HG03103 (cell line): ENCODE data around the gene HOXC11.
A peak's percentile ranks its signal among the peaks of the same experiment; 100 is the strongest.

Experiments
- ATAC-seq: cut with Tn5 transposase; IDR thresholded peaks from one replicate; pipeline ENCODE4 v1.9.1; 2021; ENCODE audit warnings: low read depth; ENCODE audit not compliant: unreplicated experiment

The HOXC11 gene

DNA sequence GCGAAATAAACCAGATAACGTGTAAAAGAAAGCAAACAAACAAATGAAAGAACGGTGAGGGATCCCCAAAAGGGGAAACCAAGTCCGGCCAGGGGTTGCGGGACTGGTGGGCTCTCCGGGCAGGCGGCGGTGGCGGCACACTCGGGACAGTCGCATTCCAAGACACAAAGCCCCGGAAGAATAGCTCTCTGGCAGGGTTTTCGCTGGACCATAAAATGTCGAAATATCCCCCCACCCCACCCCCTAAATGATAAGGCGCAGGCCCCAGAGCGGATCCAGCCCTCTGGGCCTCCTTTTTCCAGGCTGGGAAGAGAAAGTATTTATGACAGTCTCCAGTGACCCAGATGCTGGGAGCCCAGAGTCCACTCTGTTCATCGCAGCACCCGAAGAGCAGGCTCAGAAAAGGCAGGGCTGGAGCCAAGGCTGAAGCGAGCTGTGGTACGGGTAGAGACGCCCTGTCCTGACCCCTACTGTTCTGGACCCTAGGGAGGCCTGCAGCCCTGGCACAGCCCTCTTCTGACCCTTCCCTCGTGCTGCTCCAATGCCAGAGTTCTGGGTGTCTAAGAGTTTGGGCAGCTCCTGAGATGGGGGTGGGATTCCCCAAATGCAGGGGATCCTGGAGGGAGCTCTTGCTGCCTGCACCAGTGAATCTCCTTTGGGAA lies 33.8 kb downstream of the HOXC11 start:
- no peak for ATAC-seq

DNA sequence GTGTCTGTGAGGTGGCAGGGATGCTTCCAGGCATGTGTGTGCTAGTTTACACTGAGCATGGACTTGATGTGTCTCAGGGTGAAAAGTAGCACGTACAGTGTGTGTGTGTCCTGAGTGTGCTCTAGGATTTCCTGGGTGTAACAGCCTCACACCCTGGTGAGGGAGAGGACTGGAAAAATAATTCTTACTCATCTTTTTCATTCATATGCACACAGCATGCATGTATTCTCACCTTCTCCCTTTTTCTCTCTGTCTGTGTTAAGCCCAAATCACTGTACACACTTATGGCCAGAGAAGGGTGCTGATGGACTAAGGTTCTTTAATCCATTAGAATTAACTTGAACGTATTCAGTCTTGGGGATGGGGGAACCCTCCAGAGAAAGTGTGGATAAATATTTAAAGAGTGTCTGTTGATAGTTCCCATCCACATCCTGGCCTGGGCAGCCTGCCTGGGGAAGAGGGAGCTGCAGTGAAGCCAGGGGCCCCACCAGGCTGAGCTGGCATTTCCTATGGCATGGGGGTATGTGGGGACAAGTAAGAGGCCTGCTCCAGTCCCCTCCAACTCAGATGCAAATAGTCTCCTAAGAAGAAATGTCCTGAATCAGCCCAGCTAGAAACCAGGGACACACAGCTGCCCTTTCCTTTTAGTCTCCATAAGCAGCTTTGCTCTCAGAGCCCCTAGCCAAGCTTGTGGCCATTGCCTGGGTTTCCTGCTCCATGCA lies 34.8 kb downstream of the HOXC11 start:
- ATAC-seq, result no peak

DNA sequence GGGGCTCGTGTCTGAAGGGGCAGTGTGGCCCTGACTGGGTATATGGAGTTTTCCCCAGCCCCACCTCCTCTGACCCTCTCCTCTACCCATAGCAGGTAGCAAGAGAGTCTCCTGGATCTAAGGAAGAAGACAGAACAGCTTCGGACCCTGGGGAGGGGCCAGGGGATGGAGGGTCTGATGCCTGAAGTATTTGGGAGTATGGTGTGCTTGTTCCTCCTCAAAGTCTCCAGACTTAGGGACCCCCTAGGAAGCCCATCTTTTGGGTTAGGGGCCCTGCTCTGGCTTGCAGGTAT lies 35.3 kb downstream of the HOXC11 start:
- ATAC-seq, result no peak

DNA sequence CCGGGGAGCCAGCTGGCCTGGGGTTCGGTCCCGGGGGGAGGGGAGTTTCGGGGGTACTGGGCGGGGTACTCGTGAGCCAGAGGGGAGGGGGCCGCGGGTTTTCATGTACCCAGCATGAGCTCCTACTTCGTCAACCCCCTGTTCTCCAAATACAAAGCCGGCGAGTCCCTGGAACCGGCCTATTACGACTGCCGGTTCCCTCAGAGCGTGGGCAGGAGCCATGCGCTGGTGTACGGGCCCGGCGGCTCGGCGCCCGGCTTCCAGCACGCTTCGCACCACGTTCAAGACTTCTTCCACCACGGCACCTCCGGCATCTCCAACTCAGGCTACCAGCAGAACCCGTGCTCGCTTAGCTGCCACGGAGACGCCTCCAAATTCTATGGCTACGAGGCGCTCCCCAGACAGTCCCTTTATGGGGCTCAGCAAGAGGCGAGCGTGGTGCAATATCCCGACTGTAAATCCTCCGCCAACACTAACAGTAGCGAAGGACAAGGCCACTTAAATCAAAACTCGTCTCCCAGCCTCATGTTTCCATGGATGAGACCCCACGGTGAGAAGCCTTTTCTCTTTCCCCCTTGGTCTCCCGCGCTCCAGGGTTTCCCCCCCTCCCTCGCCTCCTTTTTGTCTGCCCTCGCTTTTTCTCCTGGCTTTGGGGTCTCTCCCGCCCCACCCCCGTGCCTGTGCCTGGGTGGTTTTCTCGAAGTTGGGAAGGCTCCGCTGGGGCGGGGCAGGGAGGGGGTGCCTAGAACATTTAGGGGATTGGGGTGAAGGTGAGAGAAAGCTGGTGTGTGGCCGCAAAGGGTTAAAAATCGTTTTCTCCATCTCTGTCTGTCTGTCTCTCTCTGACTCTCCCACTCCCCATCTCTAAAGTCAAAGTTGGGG lies 36.5 kb downstream of the HOXC11 start:
- no peak for ATAC-seq

DNA sequence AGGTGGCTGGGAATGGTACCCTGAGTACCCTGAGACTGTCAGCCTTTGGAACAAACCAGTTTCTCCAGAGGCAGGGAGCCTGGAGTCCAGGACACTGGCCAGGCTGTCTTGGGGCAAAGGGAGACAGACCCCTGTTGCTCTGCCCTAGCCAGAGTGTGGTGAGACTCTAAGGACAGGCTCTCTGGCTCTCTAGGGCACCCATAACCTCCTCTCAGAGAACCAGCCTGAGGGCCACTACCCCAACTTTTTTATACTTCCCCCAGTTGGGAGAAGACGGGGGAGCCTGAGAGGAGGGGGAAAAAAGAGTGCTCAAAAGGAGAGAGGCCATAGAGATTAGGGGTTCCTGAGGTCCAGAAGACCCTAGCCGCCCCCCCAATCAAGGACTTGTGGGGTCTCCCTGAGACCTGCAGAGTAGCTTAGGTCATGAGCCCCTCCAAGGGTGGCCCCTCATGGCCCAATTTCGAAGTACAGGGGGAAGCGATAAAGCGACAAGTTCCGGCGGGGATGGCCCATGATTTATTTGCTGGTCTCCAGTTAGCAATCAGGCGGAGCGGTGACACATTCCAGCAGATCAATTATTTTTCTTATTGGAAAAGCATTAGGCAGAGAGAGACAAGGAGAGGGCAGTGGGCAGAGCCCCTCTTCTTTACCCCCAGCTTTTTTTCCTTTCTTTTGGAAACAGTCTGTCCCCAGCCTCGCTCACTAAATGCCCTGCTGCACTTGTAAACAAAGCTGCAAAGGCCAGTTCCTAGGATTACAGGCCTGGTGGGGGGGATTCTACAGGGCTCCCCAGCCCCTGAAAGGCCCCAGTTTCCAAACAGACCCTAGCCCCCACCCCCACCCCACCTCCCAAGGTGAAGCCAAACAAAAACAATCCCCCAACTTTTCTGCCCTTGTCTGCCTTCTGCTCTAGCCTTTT lies 37.4 kb downstream of the HOXC11 start:
- no peak for ATAC-seq

DNA sequence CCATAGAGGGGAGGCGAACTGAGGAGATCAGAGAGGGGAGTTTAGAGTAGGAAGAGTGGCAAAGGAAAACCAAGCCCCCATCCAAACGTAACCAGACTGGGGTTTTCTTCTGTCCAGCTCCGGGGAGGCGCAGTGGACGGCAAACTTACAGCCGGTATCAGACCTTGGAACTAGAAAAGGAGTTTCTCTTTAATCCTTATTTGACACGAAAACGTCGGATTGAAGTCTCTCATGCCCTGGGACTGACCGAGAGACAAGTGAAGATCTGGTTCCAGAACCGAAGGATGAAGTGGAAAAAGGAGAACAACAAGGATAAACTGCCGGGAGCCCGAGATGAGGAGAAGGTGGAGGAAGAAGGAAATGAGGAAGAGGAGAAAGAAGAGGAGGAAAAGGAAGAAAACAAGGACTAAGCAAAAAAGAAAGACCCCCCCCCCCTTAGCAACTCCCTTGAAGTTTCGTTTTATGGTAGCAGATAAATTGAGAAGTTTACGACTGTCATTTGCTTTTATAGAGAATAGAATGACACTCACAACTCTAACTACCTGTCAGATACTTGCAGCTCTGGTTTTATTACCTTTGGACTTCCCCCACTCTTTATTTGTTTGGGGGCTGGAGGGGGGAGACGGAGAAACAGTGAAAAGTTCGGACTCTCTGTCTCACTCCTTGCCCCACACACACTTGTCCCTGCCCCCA lies 38.2 kb downstream of the HOXC11 start:
- no peak for ATAC-seq

DNA sequence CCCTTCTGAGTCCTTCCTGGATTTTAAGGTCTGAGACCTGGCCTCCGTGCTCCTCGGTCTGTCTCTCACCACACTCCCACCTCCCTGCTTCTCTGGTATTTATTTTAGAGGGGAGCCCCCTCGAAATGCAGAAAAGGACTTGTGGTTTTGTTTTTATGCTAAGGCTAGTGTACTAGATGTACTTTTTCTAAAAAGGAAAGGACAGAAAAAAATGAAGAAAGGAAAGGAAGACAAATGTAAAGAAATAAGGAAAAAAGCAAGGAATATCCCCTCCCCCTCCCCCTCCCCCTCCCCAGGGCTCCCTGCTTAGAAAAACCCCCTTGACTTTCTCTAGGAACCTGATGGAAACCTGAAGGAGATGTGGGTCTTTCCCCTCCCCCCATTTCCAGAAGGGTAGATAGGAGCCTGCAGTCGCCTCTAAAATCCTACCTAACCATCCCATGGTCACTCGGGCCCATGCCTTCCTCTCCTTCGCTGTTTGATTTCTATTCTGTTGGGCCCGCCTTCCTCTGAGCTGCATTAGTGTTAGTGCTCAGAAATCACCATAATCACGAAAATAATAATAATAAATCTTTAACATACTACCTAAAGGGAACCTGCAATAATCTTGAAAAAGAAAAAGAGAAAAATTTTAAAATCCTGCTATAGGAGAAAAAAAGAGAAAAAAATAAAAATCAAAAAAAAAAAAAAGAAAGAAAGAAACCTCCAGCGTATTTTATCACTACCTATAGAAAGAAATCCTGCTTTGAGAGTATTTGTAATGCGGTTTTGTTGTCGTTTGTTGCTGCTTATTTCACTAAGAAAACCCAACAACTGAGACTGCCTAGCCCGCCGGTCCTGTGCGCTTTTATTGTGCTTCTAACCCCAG lies 39.0 kb downstream of the HOXC11 start:
- no peak for ATAC-seq

DNA sequence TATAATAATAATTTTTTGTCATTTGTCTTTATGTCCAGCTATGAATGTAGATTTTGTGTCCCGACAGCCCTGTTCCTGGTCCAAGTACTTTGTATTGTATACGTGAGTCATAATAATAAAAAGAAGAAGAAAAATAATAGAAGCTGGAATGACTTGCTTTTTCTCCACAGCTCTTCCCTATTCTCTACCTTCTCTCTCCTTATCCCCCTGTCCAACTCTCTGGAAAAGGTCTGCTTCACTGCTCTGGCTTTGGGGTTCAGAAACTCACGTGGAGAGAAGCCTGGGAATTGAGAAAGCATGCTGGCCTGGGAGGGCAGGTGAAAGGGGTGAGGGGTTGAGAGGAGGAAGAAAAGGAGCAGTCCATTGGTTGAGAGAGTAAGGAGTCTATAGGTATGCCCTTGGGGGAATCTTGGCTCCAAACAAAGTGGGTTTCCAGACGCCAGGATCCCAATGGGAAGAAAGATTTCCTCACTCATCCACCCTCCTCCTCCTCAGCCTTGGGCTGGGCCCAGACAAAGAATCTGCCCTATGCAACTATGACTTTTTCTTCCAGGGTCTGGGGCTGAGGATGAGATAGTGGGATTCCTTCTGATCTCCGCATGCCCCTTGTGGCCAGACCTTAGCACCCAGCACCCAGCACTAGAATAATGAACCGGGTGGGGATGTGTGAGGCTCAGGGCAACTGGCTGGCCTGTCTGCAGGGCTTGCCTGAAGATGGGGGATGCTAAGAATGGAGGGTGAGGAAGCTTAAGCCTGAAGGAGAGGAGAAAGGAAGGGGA lies 39.9 kb downstream of the HOXC11 start:
- ATAC-seq, result no peak

DNA sequence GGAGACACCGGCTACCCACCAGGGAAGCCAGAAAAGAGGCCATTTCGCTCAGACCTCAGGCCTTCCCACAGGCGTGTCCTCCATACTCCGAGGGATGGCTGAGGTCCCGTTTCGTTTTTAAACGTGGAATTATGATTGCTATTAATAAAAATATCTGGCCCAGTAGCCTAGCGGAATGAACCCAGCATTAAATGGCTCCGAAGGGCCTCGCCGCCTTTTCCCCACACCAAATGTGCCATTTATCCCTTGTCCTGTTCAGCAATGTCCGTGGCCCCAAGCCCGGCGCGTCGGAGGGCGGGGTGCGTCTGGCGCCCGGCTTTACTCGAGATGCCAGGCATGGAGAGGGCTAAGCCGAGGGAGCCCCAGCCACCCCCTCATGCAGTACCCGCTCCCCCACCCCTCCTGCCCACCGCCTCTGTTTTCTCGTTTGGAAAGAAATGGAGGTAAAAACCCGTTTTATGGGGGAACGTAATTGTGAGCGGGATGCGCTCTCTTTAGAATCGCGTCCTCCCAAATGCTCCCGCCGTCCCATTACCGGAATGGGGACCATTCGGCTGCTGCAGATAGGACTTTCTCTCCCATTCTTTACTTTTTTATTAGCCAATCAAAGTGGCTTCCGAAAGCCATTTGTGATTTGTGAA lies 41.6 kb downstream of the HOXC11 start:
- ATAC-seq, result no peak

DNA sequence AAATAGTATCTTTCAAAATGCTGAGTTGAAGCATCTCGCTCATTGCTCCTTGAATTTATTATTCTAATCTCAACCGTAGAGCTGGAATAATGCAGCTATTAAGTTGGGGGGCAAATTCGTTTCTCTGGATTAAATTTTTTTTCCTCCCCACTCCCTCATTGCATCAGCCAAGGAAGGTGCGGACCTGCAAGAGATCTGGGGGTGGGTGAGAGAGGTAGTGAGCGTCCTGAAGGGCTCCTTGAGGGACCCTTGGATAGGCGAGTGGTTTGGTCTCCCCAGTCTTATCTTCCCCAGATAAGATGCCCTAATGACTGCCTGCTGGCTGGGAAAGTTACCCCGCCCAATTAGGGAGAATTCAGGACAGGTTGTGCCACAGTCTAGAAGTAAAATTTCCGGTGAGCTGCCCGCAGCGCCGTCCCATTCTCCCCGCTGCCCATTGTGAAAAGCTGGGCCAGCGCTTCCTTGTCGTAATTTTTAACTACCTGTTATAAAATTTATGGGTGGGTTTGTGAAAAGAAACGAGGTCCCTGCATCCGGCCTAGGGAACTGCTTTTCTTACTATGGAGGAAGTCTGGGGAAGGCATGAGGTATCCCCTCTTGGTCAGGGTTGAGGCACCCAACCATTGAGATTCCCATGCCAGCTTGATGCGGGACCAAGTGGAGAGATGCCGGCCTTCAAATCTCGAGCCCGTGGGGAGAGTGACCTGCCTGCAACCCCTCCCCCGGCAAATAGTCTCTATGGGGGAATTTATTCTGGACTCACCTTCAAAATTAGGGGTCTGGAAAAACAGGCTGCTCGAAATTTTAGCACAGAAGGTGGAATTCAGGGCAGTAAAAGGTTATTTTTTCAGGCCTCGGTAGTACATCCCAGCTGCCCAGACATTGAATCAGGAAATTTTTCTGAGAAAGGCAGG lies 42.3 kb downstream of the HOXC11 start:
- ATAC-seq, result no peak

DNA sequence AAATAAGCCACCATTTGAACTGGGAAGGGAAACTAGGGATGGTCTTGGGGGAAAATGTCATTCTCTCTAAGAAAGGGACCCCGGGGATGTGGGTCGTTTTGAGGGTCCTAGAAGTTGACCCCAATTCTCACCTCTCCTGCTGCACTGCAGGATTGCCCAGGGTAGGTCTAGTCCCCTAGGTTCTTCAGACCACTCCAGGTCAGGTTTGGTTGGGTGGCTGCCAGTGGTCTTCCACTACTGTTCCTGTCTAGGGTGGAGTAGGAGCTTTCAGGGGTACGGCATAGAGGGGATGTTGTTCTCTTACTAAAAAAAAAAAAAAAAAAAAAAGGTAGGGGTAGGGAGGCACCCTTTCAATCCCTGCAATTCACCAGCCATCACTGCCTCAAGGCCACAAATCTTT lies 43.1 kb downstream of the HOXC11 start:
- ATAC-seq, result no peak

DNA sequence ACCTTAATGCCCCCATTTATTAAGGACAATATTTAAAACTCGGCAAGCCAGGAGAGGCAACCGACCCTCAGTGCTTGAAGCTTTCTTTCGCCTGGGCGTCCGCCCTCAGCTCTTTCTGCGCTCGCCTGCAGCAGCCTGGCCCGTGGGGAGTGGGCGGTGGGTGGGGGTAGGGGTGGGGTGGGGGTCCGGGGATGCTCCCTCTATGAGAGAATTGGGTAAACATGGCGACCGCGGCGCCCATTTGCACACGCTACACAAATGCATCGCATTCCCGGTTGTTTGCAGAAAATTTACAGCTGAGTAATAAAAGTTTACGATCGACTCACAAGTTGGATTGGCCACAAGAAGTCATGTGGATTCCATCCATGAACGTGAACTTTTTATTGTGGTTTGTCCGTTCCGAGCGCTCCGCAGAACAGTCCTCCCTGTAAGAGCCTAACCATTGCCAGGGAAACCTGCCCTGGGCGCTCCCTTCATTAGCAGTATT lies 43.6 kb downstream of the HOXC11 start:
- no peak for ATAC-seq

DNA sequence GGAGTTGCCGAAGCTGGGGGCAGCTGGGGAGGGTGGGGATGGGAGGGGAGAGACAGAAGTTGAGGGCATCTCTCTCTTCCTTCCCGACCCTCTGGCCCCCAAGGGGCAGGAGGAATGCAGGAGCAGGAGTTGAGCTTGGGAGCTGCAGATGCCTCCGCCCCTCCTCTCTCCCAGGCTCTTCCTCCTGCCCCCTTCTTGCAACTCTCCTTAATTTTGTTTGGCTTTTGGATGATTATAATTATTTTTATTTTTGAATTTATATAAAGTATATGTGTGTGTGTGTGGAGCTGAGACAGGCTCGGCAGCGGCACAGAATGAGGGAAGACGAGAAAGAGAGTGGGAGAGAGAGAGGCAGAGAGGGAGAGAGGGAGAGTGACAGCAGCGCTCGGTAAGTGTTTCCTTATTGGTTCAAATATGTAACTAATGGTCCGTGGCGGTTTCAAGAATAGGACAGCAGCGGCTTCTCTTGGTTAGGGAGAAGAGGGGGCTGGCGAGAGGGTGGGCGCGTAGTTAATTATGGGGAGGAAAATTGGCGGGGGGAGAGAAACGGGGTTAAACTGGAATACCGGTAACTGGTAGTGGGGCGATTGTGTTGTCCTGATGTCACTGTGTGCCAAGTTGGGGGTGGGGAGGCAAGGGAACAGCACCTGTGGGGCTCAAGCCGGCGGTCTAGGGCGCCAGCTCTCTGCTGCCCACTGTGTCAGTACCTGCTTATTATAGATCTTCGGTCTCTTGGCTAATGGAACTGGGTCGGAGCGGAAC lies 44.3 kb downstream of the HOXC11 start:
- ATAC-seq, result peak; percentile 15

DNA sequence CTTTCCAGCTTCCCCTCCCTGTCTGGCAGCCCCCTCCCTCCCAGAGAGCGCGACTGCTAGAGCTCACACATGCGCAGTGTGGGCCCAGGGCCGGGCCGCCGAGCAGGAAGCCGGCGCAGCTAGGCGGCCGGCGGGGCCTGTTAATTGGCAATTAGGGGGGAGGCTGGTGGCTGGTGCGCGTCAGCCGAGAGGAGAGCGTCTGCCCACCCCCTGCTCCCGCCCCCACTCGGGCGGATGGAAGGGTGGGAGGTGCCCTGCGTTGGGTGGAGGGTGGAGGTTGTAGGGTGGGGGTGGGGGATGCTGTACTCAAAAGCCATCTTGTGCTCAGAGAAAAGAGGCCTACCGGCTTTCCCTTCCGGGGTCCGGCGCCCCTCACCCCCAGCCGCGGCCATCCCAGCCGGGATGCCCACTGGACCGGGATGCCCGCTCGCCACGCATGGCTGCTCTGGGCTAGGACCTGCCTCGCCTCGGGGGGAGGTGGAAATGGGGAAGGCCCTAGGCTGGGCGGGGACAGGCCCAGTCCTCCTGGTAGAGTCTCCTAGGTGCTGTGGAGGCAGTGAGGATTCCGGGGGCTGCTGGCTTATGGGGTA lies 45.0 kb downstream of the HOXC11 start:
- ATAC-seq, result peak; percentile 57

DNA sequence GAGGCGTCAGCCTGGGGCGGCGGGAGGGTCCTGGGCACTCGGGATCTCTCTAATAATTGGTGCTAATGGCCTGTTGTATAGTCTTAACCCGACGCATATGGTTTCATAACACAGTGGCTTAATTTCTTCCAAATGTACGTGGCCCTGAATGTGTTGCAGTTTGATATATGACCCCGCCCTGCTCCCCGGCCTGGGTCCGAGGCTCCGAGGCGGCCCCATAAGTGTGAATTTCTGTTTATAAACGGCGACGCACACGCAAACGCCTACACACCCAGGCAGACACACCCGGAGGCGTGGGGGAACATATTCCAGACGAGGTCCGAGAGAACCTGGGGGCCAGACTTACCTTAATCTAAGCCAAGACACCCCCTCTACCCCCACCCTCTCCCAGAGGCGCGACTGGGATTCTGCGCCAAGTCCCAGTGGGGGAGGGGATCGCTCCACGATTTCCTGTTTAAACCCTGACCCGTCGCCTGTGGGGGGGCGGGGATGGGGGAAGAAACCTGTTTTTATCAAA lies 45.6 kb downstream of the HOXC11 start:
- ATAC-seq, result no peak
